Hindlimb muscle (tissue), 1 donor: ENCODE data around the gene TDO2. TPM values are rescaled to one million over a fixed set of nuclear protein-coding genes. Genes with fewer than 3 reads are reported as not detected.
A peak's percentile ranks its signal among the peaks of the same experiment; 100 is the strongest.
"Not testable (repeated sequence)": the region's sequence is repeated elsewhere in the genome, so short reads cannot be mapped to it uniquely, and the experiment has no call there.

Source experiments
- DNase-seq: peaks from one replicate; pipeline ENCODE4 v3.0.0-alpha.2; 2013
- polyA plus RNA-seq: library from polyadenylated mRNA; unstranded; fragments of 120-200 nt; gene quantifications from one replicate; pipeline ENCODE4 v1.2.1, GENCODE V29; 2013; ENCODE audit not compliant: insufficient read length

The TDO2 gene
- polyA plus RNA-seq = not detected

DNA sequence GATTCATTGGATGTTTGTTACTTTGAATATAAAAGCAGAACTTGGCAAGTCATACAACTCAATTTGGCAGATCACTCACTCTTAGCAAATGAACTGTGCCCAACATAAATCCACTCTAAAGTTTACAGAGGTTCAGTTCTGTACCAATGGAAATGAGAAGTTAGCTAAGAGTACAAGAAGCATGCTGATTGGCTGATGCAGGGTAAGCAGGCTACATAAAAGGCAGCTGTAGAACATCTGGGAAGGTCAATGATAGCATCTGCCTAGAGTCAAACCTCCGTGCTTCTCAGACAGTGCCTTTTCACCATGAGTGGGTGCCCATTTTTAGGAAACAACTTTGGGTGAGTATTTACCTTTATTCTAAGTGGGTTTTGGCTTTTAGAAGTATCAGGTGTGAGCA lies at the start of gene TDO2:
Gene TDO2, plus strand, starts transcription at position 244 of the 400 bp plus-strand sequence. Its CDS starts 63 bp downstream, at position 307.
- DNase-seq = no peak

DNA sequence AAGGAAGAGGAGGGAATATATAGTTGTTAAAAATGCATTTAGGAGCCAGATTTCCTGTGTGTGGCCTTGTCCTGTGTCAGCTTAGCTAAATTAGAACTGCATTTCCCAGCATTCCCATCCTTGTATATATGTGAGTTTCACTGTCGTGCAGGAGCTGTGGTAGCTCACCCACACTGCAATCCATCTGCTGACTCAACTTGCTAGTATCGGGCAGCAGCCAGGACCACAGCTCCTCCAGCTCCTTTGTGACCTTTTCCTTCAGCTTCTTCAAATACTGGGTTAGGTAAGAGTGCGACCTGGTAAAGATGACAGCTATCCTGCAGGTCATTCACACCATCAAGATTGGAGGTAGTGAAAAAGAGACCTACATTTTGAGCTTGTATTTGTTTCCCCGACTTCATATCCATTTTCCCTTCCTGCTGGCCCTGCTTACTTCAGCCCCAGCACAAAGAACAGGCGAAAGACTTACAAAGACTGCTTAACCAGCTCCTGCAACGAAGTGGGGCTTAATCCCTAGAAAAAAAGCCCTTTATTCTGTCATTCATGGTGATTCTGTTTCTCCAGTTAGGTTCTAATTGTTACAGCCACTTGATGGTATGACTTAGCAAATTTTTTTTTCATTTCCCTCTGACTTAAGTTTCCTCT lies 48.8 kb upstream of the TDO2 start:
- no peak for DNase-seq

GRCh38 chr4:155855897-155856296 lies 47.6 kb upstream of the TDO2 start:
- no peak for DNase-seq

- DNase-seq = no peak
Observed at GRCh38 chr4:155866177-155866576, 37.3 kb upstream of the TDO2 start, which contains the start of gene ASIC5. ASIC5 (minus strand) TSS chr4:155866277; CDS start chr4:155866226, 51 bp downstream.

DNA sequence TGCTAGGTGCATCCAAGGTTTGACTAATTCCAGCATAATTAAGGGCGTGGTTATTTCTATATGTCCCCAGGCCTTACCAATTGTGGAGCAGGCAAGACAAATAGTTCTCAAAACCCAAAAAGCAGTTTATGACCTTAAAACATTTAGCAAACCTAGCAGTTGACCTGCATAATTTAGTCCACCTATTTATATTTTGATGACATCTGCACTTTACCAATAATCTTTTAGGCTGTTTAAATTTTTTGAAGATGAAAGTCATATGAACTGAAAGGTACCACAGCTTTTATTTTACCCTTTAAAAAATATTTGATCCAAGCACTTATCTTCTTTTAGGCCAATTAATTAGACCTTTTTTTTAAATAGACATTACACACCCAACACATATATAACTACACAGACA lies 27.6 kb upstream of the TDO2 start:
- no peak for DNase-seq

GRCh38 chr4:155877971-155878370 lies 25.5 kb upstream of the TDO2 start:
- no peak for DNase-seq

- DNase-seq = no peak
Observed at GRCh38 chr4:155878611-155879010, 24.9 kb upstream of the TDO2 start.

DNA sequence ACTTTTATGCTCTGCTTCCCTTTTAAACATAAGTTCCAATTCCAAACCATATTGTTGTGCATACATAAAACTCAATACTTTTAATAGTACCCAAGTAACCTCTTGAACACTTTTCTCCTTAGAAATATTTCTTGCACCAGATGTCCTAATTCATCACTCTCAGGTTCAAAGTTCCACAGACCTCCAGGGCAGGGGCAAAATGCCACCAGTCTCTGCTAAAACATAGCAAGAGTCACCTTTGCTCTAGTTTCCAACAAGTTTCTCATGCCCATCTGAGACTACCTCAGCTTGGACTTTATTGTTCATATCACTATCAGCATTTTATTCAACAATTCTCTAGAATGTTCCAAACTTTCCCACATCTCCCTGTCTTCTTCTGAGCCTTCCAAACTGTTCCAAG lies 23.7 kb upstream of the TDO2 start:
- no peak for DNase-seq

GRCh38 chr4:155881555-155881954 lies 21.9 kb upstream of the TDO2 start:
- DNase-seq = no peak

- DNase-seq = no peak
Observed at GRCh38 chr4:155883895-155884294, 19.6 kb upstream of the TDO2 start.

- DNase-seq = no peak
Observed at GRCh38 chr4:155885666-155886065, 17.8 kb upstream of the TDO2 start.

DNA sequence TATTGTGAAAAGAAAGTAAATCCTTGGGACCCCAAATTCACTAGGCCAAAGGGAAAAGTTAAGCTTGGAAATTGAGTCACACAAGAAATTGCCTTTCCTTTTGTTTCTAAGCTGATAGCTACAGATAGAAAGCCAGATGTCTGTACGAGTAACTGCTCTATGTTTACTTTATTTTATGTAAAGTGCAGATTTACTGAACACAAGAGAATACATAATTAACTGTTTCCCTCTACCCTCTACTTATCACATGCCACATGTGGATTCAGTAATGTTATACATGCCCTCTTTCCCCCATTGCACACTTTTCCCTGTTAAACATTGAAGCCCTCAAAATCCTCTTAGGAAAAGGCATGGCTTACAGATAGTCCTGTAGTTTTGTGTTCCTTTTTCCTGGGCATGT lies 16.5 kb upstream of the TDO2 start:
- no peak for DNase-seq

- DNase-seq = no peak
Observed at GRCh38 chr4:155887847-155888570, 15.5 kb upstream of the TDO2 start.

- DNase-seq = peak; percentile 8
Observed at GRCh38 chr4:155889031-155889793, 14.3 kb upstream of the TDO2 start.

DNA sequence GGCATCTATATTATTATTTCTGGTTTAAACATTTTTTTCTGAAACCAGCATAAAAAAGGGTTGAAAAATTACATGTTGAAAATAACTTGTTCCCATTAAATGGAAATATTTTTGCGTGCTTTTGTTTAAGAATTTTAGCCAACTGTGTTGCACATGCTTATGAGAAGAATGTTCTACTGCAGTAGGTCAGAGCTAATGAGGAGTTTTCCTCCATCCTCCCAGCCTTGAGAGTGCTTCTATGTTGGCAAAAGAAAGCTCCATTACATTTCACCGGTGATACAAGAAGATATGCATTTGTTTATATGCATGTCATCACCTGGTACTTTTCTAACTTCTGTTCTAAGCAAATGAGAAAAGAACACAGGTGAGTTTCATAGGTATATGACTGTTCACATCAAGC lies 13.6 kb upstream of the TDO2 start:
- DNase-seq = no peak

DNA sequence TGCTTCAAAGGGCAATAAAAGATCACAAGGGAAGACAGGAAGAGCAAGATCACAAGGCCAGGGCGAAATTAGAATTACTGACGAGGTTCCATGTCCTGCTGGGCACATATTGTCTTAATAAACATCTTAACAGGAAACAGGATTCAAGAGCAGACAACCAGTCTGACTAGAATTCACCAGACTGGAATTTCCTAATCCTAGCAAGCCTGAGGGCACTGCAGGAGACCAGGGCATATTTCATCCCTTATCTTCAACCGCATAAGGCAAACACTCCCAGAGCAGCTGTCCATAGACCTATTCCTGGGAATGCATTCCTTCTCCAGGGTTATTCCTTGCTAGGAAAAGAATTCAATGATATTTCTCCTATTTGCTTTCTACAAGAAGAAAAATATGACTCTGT lies 12.4 kb upstream of the TDO2 start:
- DNase-seq = no peak

- not testable (repeated sequence) for DNase-seq
Observed at GRCh38 chr4:155898371-155898770, 5.1 kb upstream of the TDO2 start.

DNA sequence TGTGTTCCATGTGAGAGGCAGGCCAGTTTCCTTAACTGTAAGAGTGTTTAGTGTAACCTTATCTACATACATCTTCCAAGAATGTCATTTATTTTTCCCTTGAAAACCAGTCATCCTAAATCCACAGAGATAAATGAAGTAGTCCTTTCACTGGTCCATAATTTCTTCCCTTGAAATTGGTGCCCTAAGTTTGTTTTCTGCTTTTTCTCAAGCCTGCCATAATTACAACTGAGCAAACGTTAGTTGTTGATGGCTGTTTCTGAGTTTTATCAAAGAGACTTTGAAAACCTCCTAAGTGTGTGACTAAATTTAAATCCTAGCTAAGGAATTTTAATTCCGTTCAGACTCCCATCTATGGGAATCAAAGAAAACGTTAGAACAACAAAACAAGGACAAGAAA lies 3.6 kb upstream of the TDO2 start:
- no peak for DNase-seq

DNA sequence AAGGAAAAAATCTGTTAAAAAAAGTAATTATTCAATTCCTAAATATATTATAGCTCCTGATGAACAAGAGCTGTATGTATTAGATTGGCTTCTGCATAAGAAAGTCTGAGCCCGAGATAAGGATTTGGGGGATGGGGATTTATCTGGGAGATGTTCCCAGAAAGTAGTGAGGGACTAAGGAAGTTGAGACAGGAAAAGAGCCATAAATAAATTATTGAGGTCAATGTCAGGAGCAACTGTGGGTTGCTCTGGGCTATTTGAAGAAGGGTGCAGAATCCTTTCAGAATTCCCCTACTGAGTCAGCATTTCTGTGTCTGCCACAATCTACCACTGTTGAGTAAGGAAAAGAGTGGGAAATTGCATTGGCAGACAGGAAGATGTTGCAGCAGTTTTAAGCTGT lies 3.1 kb upstream of the TDO2 start:
- no peak for DNase-seq

GRCh38 chr4:155901013-155901412 lies 2.5 kb upstream of the TDO2 start:
- DNase-seq = no peak

GRCh38 chr4:155904331-155904730 lies 835 bp downstream of the TDO2 start:
- no peak for DNase-seq

GRCh38 chr4:155906554-155907247 lies 3.2 kb downstream of the TDO2 start:
- DNase-seq = peak; percentile 78

DNA sequence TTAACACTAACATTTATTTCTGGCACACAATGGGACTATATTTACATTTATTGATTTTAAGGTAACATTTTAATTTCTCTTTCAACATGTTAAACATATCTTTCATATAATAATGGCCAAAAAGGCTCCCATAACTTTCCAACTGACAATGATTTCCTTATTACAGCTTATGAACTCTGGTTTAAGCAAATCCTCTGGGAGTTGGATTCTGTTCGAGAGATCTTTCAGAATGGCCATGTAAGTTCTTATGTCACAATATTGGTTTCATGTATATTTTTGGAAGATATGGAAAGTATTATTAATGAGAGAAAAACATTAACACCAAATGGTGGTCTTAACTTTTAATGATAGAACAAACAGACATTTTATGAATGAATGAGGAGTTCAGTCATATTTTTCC lies 4.1 kb downstream of the TDO2 start:
- peak; percentile 15 for DNase-seq
